Measurements from ENCODE around the gene MRPS6.

The MRPS6 gene

GRCh38 chr21:34105947-34106541 lies 32.7 kb downstream of the MRPS6 start:
- DNase-seq = no peak

- no peak for DNase-seq
These were observed 34.2 kb downstream of the MRPS6 start for GRCh38 chr21:34107606-34108005.

- no peak for DNase-seq
These were observed 35.7 kb downstream of the MRPS6 start for GRCh38 chr21:34109075-34109474.

GRCh38 chr21:34110594-34111202 lies 37.3 kb downstream of the MRPS6 start:
- no peak for DNase-seq

DNA sequence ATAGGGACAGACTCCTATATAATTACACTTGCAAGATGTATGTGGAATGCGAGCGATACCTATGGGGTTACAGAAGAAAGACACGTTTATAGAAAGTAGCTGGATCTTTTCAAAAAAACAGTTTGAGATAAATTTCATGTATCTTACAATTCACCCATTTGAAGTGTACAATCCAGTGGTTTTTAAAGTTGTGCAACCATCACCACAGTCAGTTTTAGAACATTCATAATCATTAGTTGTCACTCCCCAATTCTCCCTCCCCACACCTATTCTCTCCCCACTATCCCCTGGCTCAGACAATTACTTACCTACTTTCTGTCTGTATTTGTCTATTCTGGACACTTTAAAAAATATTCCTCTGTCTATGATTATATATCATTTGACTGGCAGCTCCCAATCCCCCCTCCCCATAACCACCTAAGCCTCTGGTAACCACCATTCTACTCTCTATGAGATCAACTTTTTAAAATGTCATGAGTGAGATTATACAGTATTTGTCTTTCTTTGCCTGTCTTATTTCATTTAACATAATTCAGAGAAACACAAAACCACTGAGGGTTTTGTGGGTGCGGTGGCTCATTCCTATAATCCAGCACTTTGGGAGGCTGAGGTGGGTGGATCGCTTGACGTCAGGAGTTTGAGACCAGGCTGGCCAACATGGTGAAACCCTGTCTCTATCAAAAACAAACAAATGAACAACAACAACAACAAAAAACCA lies 39.1 kb downstream of the MRPS6 start:
- no peak for DNase-seq

DNA sequence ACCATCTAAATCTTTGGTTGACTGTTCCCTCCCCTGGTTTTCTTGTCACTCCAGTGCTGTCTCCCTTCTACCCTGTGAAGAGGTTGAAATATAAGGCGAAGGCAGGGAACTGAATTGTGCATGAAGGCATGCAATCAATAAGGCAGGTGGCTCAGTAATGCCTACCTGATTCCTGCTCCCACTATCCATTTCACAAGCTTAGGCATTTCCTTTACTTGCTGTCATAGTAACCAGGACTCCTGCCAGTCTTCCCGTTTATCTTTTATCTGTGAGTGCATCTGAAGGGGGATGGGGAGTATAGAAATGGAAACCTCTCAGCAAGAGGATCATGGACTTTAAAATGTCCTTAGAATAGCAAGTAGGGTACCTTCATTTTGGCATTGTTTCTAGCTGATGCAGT lies 40.5 kb downstream of the MRPS6 start:
- DNase-seq = no peak

DNA sequence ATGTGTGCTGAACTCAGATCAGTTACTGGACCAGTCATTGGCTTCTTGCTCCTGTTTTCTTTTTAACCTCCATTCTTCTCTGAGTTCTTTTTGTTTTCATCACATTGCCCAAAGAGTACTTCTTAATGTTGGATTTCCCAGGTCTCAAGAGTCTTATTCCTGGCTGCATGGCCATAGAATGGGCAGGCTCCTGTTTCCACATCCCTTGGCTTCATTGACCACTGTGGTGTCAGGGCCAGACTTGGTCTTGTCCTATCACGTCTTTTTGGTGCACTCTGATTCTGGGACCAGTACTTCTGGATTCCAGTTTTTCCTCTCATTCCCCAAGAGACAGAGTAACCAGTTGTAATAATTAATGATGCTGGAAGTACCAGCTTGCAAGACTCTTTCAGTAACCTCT lies 41.8 kb downstream of the MRPS6 start:
- DNase-seq = no peak

DNA sequence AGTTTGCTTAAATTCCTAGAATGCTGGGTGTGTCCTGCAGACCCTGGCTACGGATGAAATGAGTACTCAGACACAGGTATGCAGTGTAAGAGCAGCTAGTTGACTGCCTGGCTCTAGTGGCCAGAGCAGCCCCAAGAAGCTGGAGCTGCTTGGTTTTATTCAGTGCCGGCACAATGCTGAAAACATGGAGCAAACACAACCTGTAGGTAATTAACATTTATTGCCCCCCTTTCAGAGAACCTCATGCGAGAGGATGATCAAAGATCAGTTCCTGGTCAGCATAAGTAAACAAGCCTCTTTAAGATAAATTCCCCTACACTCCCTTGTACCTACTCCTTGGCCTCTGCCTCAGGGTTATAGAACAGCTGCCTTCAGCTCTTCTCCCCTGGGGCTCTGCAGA lies 43.2 kb downstream of the MRPS6 start:
- no peak for DNase-seq

GRCh38 chr21:34120867-34121266 lies 47.5 kb downstream of the MRPS6 start:
- DNase-seq = no peak

- no peak for DNase-seq
These were observed 48.7 kb downstream of the MRPS6 start for GRCh38 chr21:34122047-34122446.

- no peak for DNase-seq
These were observed 50.2 kb downstream of the MRPS6 start for GRCh38 chr21:34123609-34124008.

GRCh38 chr21:34126269-34126668 lies 52.9 kb downstream of the MRPS6 start:
- DNase-seq = no peak

- DNase-seq = no peak
These were observed 53.3 kb downstream of the MRPS6 start for GRCh38 chr21:34126691-34127090.

- no peak for DNase-seq
These were observed 54.7 kb downstream of the MRPS6 start for GRCh38 chr21:34128124-34128523.

- no peak for DNase-seq
These were observed 55.3 kb downstream of the MRPS6 start for GRCh38 chr21:34128674-34129038.

DNA sequence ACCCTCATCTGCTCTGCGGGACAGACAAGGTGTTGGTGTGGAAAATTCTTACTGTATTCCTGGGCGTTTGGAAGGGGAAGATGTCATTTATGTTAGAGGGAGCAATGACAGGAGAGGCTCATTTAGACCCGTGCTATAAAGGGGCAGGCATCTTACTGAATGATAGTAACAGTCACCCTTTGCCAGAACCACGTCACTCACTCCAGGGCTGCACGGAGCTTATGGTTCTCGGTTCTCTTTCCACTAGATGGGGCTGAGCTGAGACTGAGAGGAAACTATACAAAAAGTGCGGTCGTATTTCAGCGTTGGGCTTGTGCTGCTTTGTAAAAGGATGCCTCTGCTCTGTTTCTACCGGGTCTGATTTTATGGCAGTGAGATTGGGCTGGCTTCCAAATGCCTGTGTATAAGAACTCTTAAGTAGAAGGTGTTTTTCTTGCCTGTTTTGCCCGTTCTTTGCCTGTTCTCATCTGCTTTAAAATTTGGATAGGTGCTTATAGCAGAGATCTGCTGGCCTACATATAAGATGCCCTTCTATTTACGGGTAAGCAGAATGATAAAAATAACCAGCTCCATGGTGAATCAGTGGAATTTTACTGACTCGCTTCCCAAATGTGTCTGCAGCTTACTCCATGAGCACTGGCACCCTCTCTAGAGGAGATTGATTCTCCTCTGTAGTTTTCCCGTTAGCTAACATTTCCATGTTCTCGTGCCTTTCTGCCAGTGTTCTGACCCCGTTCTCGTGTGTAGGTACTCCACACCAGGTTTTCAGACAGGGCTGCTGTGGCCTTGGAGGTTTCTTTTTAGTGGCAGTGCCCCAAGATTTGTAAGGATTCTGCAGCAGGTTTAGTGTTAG lies 55.9 kb downstream of the MRPS6 start:
- no peak for DNase-seq

DNA sequence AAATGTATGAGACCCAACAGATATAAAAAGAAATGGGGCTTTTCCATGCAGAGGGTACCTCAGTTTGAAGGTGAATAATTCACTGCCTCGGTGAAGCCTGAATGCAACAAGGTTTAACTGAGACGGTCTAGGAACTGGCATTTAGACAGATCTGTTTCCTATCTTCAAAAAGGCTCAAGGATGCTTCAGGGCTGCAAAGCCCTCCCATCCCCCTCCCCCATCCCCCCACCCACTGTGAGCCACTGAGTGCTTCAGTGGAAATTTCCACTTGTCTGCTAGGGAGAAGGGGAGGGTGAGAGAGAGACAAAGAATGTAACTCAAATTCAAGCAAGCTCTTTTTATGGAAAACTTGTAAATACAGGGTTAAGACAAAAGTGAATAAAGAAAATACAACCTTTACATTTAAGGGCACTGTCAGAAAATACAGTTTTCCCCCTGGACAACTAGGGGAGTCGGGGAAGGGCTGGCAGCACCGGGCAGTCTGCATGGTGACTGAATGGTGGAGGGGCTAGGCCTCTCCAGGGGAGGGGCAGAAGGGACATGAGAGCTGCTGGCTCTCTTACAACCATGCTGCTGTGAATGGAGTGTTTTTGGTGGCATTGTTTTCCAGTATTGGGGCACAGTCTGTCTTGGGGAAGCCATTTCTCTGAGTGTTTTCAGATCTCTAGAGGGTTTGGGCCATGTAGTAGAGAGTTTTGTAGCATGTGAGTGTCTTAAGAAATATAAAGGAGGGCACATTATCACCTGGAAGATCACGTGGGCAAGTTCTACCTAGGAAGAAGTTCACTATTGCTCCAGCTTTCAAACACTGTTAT lies 56.7 kb downstream of the MRPS6 start:
- no peak for DNase-seq

GRCh38 chr21:34130716-34130985 lies 57.3 kb downstream of the MRPS6 start:
- no peak for DNase-seq

GRCh38 chr21:34131586-34131985 lies 58.2 kb downstream of the MRPS6 start:
- no peak for DNase-seq

GRCh38 chr21:34132202-34132601 lies 58.8 kb downstream of the MRPS6 start:
- DNase-seq = no peak

GRCh38 chr21:34132926-34133325 lies 59.5 kb downstream of the MRPS6 start:
- no peak for DNase-seq

GRCh38 chr21:34133392-34133791 lies 60.0 kb downstream of the MRPS6 start:
- DNase-seq = no peak

DNA sequence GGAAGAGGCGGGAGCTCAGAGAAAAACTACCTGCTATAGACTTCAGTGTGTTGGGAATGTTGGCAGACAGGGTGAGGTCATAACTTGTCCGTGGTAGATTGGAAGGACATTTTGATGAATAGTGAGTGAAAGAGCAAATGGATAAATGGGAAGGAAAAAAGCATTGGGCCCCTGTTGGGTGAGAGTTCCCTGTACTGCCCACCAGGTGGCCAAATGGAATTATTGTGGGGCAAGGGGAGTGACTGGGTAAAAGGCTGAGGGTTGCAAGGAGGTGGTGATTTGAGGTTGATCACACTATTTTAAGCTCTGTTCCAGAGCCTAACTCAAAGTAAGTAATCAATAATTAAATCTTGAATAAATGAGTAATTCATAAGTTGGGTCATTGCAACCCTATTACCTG lies 60.4 kb downstream of the MRPS6 start:
- DNase-seq = no peak

Measured in NCI-H1105 (cell line).